ENCODE results near the gene TAF1. TPM values are rescaled to one million over a fixed set of nuclear protein-coding genes. Genes with fewer than 3 reads are reported as not detected.
"Not testable (repeated sequence)": the region's sequence is repeated elsewhere in the genome, so short reads cannot be mapped to it uniquely, and the experiment has no call there.

The TAF1 gene
- polyA plus RNA-seq, 1 donor from 2014 or later = 10.1 TPM

GRCh38 chrX:71510161-71510560 lies 144.0 kb downstream of the TAF1 start:
- H3K27me3 Mint-ChIP-seq = no peaks in the 10 kb centered on the region
- H3K27ac Mint-ChIP-seq = no peak overlapping the region
- H3K9me3 Mint-ChIP-seq = peaks cover 0 to 3% (median 0%) of the 10 kb centered on the region in 3 donors
- H3K36me3 Mint-ChIP-seq = peaks cover 2% of the 10 kb centered on the region
- no peak overlapping the region for H3K4me3 Mint-ChIP-seq
- peaks cover 0 to 10% (median 4%) of the 10 kb centered on the region in 3 donors for H3K4me1 Mint-ChIP-seq

- not testable (repeated sequence) for H3K36me3 Mint-ChIP-seq
Measured at GRCh38 chrX:71513731-71514130, 147.6 kb downstream of the TAF1 start.

GRCh38 chrX:71514367-71515037 lies 148.3 kb downstream of the TAF1 start:
- H3K4me3 Mint-ChIP-seq = no peak overlapping the region
- H3K36me3 Mint-ChIP-seq = peaks cover 2% of the 10 kb centered on the region
- no peak overlapping the region for H3K27ac Mint-ChIP-seq
- peaks cover 0 to 8% (median 4%) of the 10 kb centered on the region in 3 donors for H3K4me1 Mint-ChIP-seq
- no peaks in the 10 kb centered on the region for H3K27me3 Mint-ChIP-seq
- peaks cover 0 to 3% (median 2%) of the 10 kb centered on the region in 3 donors for H3K9me3 Mint-ChIP-seq

More at GRCh38 chrX:71513731-71514130, 147.6 kb downstream of the TAF1 start:
- H3K9me3 Mint-ChIP-seq, H3K27me3 Mint-ChIP-seq, H3K4me1 Mint-ChIP-seq, H3K27ac Mint-ChIP-seq, H3K4me3 Mint-ChIP-seq: not testable (repeated sequence)

GRCh38 chrX:71515038-71515396 lies 148.9 kb downstream of the TAF1 start:
- H3K9me3 Mint-ChIP-seq = peaks cover 0 to 3% (median 2%) of the 10 kb centered on the region in 3 donors
- H3K4me1 Mint-ChIP-seq = peaks cover 0 to 8% (median 4%) of the 10 kb centered on the region in 3 donors
- peaks cover 2% of the 10 kb centered on the region for H3K36me3 Mint-ChIP-seq
- no peak overlapping the region for H3K27ac Mint-ChIP-seq
- H3K27me3 Mint-ChIP-seq = no peaks in the 10 kb centered on the region
- H3K4me3 Mint-ChIP-seq = no peak overlapping the region

Other genes with a start within 250 kb of the TAF1 start
- 13.1 TPM for gene MED12, start 247.8 kb upstream of the TAF1 start, polyA plus RNA-seq
- gene NLGN3, start 221.5 kb upstream of the TAF1 start, polyA plus RNA-seq = 0.15 TPM
- not detected for gene GJB1, start 143.1 kb upstream of the TAF1 start, polyA plus RNA-seq
- 7.0 TPM for gene ZMYM3, start 112.2 kb upstream of the TAF1 start, polyA plus RNA-seq
- 140 TPM for gene NONO, start 82.7 kb upstream of the TAF1 start, polyA plus RNA-seq
- gene ITGB1BP2, start 64.6 kb upstream of the TAF1 start, polyA plus RNA-seq = not detected
- gene OGT, start 166.7 kb downstream of the TAF1 start, polyA plus RNA-seq = 34.1 TPM
- gene GCNA, start 212.1 kb downstream of the TAF1 start, polyA plus RNA-seq = 0.38 TPM

Data from IgD-negative memory B cell (primary cell).